WI38 (cell line): ENCODE data around the gene SLC38A1.

Experiments used
- H3K4me3 ChIP-seq: 2 replicates; pipeline ENCODE4 v1.5.1; 2011; ENCODE audit warnings: low read depth, mild to moderate bottlenecking, control low read depth, low read length
- TF ChIP-seq, protein P1 (sequence below): IDR thresholded peaks from 2 replicates; pipeline ENCODE4 v1.5.1; 2012; ENCODE audit warnings: low read depth, mild to moderate bottlenecking, control low read depth, low read length

Gene SLC38A1

DNA sequence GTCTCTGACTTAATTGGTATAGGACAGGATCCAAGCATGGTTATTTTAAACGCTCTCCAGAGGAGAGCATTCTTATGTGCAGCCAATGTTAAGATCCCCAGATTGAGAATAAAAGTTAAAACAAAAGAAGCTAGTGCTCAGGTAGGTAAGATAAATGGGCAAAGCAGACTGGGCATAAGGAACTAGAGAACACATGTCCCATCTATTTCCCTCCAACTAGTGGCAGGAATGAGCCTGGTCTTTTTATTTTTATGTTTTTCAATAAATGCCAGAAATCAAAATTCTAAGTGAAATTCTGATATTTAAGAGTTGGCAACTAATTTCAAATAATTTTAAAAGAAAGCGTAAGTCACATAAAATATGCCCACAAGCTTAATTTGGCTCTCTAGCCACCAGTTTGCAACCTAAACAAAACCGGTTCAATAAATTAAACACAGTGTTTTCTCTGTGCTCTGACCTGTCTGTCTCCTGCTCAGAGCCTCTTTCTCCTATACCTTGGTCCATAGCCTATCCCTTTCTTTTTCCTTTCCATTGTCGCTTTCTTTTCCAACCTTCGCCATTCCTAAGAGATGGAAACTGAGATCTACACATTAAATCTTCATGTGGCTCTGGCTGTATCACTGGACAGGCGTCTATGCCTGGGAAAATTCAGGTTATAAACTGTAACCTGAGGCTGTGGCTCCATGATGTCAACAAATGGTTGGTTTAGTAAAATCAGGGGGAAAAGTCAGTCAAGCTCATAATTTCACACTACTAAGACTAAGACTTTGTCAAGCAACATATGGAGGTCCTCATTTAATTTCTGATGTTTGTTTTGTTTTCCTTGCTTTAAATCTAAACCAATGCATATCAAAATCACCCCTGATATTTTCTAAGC lies 5.5 kb downstream of the SLC38A1 start:
- no peak overlapping the region for H3K4me3 ChIP-seq
- TF ChIP-seq, protein P1, sequence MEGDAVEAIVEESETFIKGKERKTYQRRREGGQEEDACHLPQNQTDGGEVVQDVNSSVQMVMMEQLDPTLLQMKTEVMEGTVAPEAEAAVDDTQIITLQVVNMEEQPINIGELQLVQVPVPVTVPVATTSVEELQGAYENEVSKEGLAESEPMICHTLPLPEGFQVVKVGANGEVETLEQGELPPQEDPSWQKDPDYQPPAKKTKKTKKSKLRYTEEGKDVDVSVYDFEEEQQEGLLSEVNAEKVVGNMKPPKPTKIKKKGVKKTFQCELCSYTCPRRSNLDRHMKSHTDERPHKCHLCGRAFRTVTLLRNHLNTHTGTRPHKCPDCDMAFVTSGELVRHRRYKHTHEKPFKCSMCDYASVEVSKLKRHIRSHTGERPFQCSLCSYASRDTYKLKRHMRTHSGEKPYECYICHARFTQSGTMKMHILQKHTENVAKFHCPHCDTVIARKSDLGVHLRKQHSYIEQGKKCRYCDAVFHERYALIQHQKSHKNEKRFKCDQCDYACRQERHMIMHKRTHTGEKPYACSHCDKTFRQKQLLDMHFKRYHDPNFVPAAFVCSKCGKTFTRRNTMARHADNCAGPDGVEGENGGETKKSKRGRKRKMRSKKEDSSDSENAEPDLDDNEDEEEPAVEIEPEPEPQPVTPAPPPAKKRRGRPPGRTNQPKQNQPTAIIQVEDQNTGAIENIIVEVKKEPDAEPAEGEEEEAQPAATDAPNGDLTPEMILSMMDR, result no peak

GRCh38 chr12:46261646-46262045 lies 7.2 kb downstream of the SLC38A1 start:
- TF ChIP-seq, protein P1, result no peak
- no peak overlapping the region; the same call in 1 of the 2 replicates for H3K4me3 ChIP-seq

- peak overlapping the region; percentile 39 for H3K4me3 ChIP-seq
- TF ChIP-seq, protein P1, result no peak
Measured at GRCh38 chr12:46260913-46261476, 7.8 kb downstream of the SLC38A1 start.

DNA sequence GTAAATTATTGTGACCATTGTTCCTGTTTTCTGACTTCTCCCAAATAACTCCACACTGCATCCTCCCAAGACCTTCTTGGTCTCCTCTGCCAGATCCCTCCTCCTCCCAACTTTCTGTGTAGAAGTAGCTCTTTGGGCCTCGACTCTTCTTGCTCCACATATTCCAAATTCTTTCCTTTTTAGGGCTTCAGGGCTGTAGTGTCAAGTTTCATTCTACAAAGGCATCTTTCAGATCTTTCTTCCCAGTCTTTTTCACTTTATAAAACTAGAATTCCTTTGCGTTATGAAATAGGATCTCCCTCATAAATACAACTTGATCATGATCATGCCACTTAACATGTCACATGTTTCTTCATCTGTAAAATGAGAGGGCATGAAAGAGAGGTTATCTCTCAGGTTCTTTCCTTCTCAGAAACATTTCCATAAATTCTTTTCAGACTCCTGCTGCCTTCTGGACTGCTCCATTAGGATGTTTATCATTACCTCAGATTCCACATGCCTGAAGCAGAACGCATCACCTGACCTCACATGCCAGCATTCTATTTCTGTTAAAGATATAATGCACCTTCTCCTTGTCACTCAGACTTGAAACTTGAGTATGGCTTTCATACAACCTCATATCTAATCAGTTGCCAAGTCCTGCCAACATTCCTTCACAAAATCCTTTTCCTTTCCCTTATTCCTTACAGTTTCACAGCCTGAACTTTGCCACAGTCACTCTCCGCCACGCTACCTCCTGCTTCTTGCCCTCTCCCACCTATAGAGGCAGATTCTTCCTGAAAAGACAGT lies 8.5 kb downstream of the SLC38A1 start:
- H3K4me3 ChIP-seq, result peak overlapping the region; percentile 39
- TF ChIP-seq, protein P1, result no peak

GRCh38 chr12:46259713-46260112 lies 9.1 kb downstream of the SLC38A1 start:
- peak overlapping the region; percentile 13; the same call in 1 of the 2 replicates for H3K4me3 ChIP-seq
- TF ChIP-seq, protein P1, result no peak

DNA sequence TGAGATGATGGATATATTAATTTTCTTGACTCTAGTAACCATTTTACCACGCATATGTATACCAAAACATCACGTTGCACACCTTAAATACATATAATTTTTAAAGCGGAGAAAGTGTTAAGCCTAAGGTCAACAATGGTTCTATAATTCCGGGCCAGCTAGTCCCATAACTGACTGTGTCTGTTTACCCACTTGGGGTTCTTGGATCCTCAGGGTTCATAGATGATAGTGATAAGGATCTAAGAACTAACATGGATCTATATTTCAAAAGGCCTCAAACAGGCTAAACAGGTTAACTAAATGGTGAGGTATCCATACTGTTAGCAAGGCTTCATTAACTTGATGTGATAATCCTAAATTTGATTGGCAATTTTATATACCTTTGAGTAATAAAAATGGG lies 9.8 kb downstream of the SLC38A1 start:
- TF ChIP-seq, protein P1, result no peak
- no peak overlapping the region for H3K4me3 ChIP-seq
